H1 (cell line): ENCODE results near the gene CACFD1. TPM values are rescaled to one million over a fixed set of nuclear protein-coding genes. Genes with fewer than 3 reads are reported as not detected.

Experiments
- CTCF ChIA-PET: fragments of 300-600 bp; sonication (Branson Sonifier 250); formaldehyde crosslinking; loops from one replicate; lab custom pipeline; 2021; ENCODE audit not compliant: partially characterized antibody; lab: Charles Lee
- POLR2A ChIA-PET: fragments of 300-600 bp; sonication (Branson Sonifier 250); formaldehyde crosslinking; loops from one replicate; lab custom pipeline; 2021; ENCODE audit warnings: inconsistent platforms; ENCODE audit not compliant: partially characterized antibody; lab: Charles Lee
- DNase-seq, 2 experiments: peaks; one replicate each; pipeline versions ENCODE4 v3.0.0 to v3.0.0-alpha.2; 2010 to 2022; ENCODE audit warnings: low spot score in 2 of 2, low read depth in 1 of 2, mixed read lengths in 1 of 2
- FAIRE-seq: peaks from 2 replicates; lab custom pipeline; 2011; peaks lifted over from hg19 to GRCh38; lab: Jason Lieb, UNC
- H2AFZ ChIP-seq: 2 replicates; pipeline ENCODE4 v1.8.1; 2012; ENCODE audit warnings: low read length, inconsistent platforms
- H2AK5ac ChIP-seq: 2 replicates; pipeline ENCODE4 v1.6.1; 2013; ENCODE audit warnings: low read depth, low read length
- H2BK120ac ChIP-seq: replicated peaks from 2 replicates; pipeline ENCODE3; 2013; ENCODE audit warnings: low read depth, low read length, inconsistent platforms
- H2BK12ac ChIP-seq: 2 replicates; pipeline ENCODE4 v1.6.1; 2013; ENCODE audit warnings: low read depth, low read length
- H2BK15ac ChIP-seq: 2 replicates; pipeline ENCODE4 v1.6.1; 2013; ENCODE audit warnings: low read length
- H2BK20ac ChIP-seq: 2 replicates; pipeline ENCODE4 v1.6.1; 2013; ENCODE audit warnings: low read length
- H2BK5ac ChIP-seq: 2 replicates; pipeline ENCODE4 v1.6.1; 2013; ENCODE audit warnings: low read depth, low read length
- H3K14ac ChIP-seq: 2 replicates; pipeline ENCODE4 v1.6.1; 2013; ENCODE audit warnings: inconsistent platforms; ENCODE audit not compliant: insufficient read length
- H3K18ac ChIP-seq: 2 replicates; pipeline ENCODE4 v1.6.1; 2013; ENCODE audit warnings: low read length; ENCODE audit errors: extremely low read depth
- H3K23ac ChIP-seq: 2 replicates; pipeline ENCODE4 v1.6.1; 2013; ENCODE audit warnings: inconsistent platforms; ENCODE audit not compliant: insufficient read length
- H3K23me2 ChIP-seq: 2 replicates; pipeline ENCODE4 v1.6.1; 2013; ENCODE audit warnings: low read depth, low read length
- H3K27ac ChIP-seq: 2 replicates; pipeline ENCODE4 v1.6.1; 2011; ENCODE audit warnings: low read depth, low read length, inconsistent platforms
- H3K27me3 ChIP-seq, 4 experiments: replicated peaks in 1 of 4; 1 replicate in 1 of 4; 2 replicates in 3 of 4; pipeline versions ENCODE4 v1.6.1 to v1.8.1; 2011 to 2013; ENCODE audit warnings: low read length in 3 of 4, mild to moderate bottlenecking in 3 of 4, inconsistent platforms in 2 of 4, mixed read lengths in 2 of 4, moderate library complexity in 1 of 4; ENCODE audit not compliant: control insufficient read depth in 3 of 4, insufficient read depth in 3 of 4; ENCODE audit errors: extremely low read depth in 1 of 4
- H3K36me3 ChIP-seq, 4 experiments: 2 replicates each; pipeline versions ENCODE4 v1.6.1 to v1.8.1; 2011 to 2013; ENCODE audit warnings: mild to moderate bottlenecking in 4 of 4, low read length in 3 of 4, moderate library complexity in 2 of 4, control low read depth in 1 of 4, inconsistent platforms in 1 of 4; ENCODE audit not compliant: insufficient read depth in 4 of 4, control insufficient read depth in 2 of 4
- H3K4ac ChIP-seq: replicated peaks from 2 replicates; pipeline ENCODE3; 2013; ENCODE audit warnings: low read length, low read depth, mixed read lengths, inconsistent platforms; ENCODE audit not compliant: insufficient read length
- H3K4me1 ChIP-seq, 4 experiments: replicated peaks in 1 of 4; 1 replicate in 1 of 4; 2 replicates in 3 of 4; pipeline versions ENCODE4 v1.6.1 to v1.8.1; 2011 to 2013; ENCODE audit warnings: low read length in 3 of 4, inconsistent platforms in 2 of 4, mixed read lengths in 1 of 4; ENCODE audit not compliant: insufficient read depth in 4 of 4, control insufficient read depth in 3 of 4
- H3K4me2 ChIP-seq, 2 experiments: 2 replicates each; pipeline versions ENCODE4 v1.6.1 to v1.8.1; 2011 to 2013; ENCODE audit warnings: low read depth in 2 of 2, low read length in 2 of 2, control low read depth in 1 of 2, inconsistent platforms in 1 of 2, mild to moderate bottlenecking in 1 of 2; ENCODE audit not compliant: insufficient read depth in 1 of 2
- H3K4me3 ChIP-seq, 4 experiments: fragments of 200-600, 300-600 bp in 1 of 4; sonication (generic), shearing (Covaris generic), sonication (Bioruptor Twin) in 1 of 4; 2 replicates each; pipeline versions ENCODE4 v1.5.1 to v1.8.1; 2011 to 2016; ENCODE audit warnings: low read length in 4 of 4, low read depth in 3 of 4, control low read depth in 2 of 4, inconsistent platforms in 2 of 4, mild to moderate bottlenecking in 2 of 4, mixed read lengths in 1 of 4, moderate library complexity in 1 of 4; ENCODE audit not compliant: insufficient read depth in 2 of 4; ENCODE audit errors: extremely low read depth in 1 of 4
- H3K56ac ChIP-seq: replicated peaks from 2 replicates; pipeline ENCODE3; 2013; ENCODE audit warnings: low read depth, mild to moderate bottlenecking, mixed read lengths, low read length, inconsistent platforms; ENCODE audit not compliant: insufficient read length
- H3K79me1 ChIP-seq: 2 replicates; pipeline ENCODE4 v1.6.1; 2013; ENCODE audit warnings: low read depth, low read length, control low read depth
- H3K79me2 ChIP-seq, 2 experiments: 2 replicates each; pipeline versions ENCODE4 v1.6.1 to v1.8.1; 2012 to 2013; ENCODE audit warnings: low read length in 2 of 2, mild to moderate bottlenecking in 2 of 2, inconsistent platforms in 1 of 2; ENCODE audit not compliant: insufficient read depth in 2 of 2, control insufficient read depth in 1 of 2
- H3K9ac ChIP-seq, 4 experiments: replicated peaks in 1 of 4; 1 replicate in 1 of 4; 2 replicates in 3 of 4; pipeline versions ENCODE4 v1.6.1 to v1.8.1; 2011 to 2013; ENCODE audit warnings: low read depth in 3 of 4, low read length in 3 of 4, control low read depth in 2 of 4, mild to moderate bottlenecking in 2 of 4, moderate library complexity in 2 of 4, inconsistent platforms in 1 of 4; ENCODE audit errors: extremely low read depth in 1 of 4
- H3K9me3 ChIP-seq, 2 experiments: 2 replicates each; pipeline versions ENCODE4 v1.6.1 to v1.8.1; 2012 to 2013; ENCODE audit warnings: mild to moderate bottlenecking in 2 of 2, moderate library complexity in 2 of 2, control low read depth in 1 of 2, inconsistent platforms in 1 of 2, low read depth in 1 of 2, low read length in 1 of 2, mixed read lengths in 1 of 2; ENCODE audit not compliant: insufficient read depth in 2 of 2
- H4K20me1 ChIP-seq, 2 experiments: replicated peaks in 1 of 2; 2 replicates each; pipeline versions ENCODE3 to v1.8.1; 2011 to 2013; ENCODE audit warnings: inconsistent platforms in 2 of 2, low read length in 2 of 2, mild to moderate bottlenecking in 1 of 2; ENCODE audit not compliant: insufficient read depth in 2 of 2, control insufficient read depth in 1 of 2
- H4K5ac ChIP-seq: 2 replicates; pipeline ENCODE4 v1.6.1; 2013; ENCODE audit warnings: low read length, low read depth, mixed read lengths, inconsistent platforms; ENCODE audit not compliant: insufficient read length
- H4K8ac ChIP-seq: 2 replicates; pipeline ENCODE4 v1.8.0; 2013; ENCODE audit warnings: mild to moderate bottlenecking, moderate library complexity, low read length, inconsistent platforms; ENCODE audit not compliant: insufficient read depth; ENCODE audit errors: extremely low read depth
- H4K91ac ChIP-seq: replicated peaks from 2 replicates; pipeline ENCODE3; 2013; ENCODE audit warnings: low read length, mixed read lengths, inconsistent platforms; ENCODE audit not compliant: insufficient read length
- BCL11A ChIP-seq, 2 experiments: IDR thresholded peaks; one replicate each; pipeline ENCODE4 v1.6.1; 2011; ENCODE audit warnings: low read depth in 2 of 2, low read length in 2 of 2, mild to moderate bottlenecking in 2 of 2
- EP300 ChIP-seq, 2 experiments: IDR thresholded peaks; 1 replicate in 1 of 2; 2 replicates in 1 of 2; pipeline ENCODE4 v1.6.1; 2011 to 2012; ENCODE audit warnings: low read depth in 2 of 2, low read length in 2 of 2, mild to moderate bottlenecking in 2 of 2, borderline replicate concordance in 1 of 2, inconsistent platforms in 1 of 2, moderate library complexity in 1 of 2
- HDAC2 ChIP-seq, 2 experiments: fragments of 300-600 bp in 1 of 2; sonication (generic) in 1 of 2; IDR thresholded peaks; 2 replicates each; pipeline ENCODE4 v1.6.1; 2011 to 2012; ENCODE audit warnings: low read depth in 2 of 2, low read length in 2 of 2, mild to moderate bottlenecking in 2 of 2, moderate library complexity in 2 of 2, borderline replicate concordance in 1 of 2, inconsistent platforms in 1 of 2
- JUND ChIP-seq: IDR thresholded peaks from 2 replicates; pipeline ENCODE4 v1.6.1; 2011; ENCODE audit warnings: mild to moderate bottlenecking, improper control_type of control experiment, low read length
- KDM4A ChIP-seq: IDR thresholded peaks from one replicate; pipeline ENCODE4 v1.7.1; 2012; ENCODE audit warnings: low read depth, mild to moderate bottlenecking, moderate library complexity, low read length, inconsistent platforms; ENCODE audit not compliant: severe bottlenecking
- NANOG ChIP-seq: IDR thresholded peaks from 2 replicates; pipeline ENCODE4 v1.6.1; 2011; ENCODE audit warnings: low read length, low read depth, mild to moderate bottlenecking, inconsistent platforms; ENCODE audit not compliant: insufficient read depth, poor library complexity, severe bottlenecking
- RAD21 ChIP-seq, 2 experiments: IDR thresholded peaks in 1 of 2; conservative IDR thresholded peaks in 1 of 2; 2 replicates each; pipeline ENCODE4 v1.6.1; 2011; ENCODE audit warnings: low read depth in 2 of 2, low read length in 2 of 2, improper control_type of control experiment in 1 of 2, inconsistent platforms in 1 of 2, mild to moderate bottlenecking in 1 of 2, moderate library complexity in 1 of 2
- RFX5 ChIP-seq: IDR thresholded peaks from 2 replicates; pipeline ENCODE4 v1.6.1; 2011; ENCODE audit warnings: low read depth, low read length, improper control_type of control experiment, borderline replicate concordance
- SIRT6 ChIP-seq: IDR thresholded peaks from one replicate; pipeline ENCODE4 v1.7.1; 2012; ENCODE audit warnings: low read length, inconsistent platforms
- SRF ChIP-seq: IDR thresholded peaks from 2 replicates; pipeline ENCODE4 v1.6.1; 2011; ENCODE audit warnings: mild to moderate bottlenecking, low read depth, low read length, moderate library complexity
- ZNF274 ChIP-seq: IDR thresholded peaks from 2 replicates; pipeline ENCODE4 v1.7.0; 2012; ENCODE audit warnings: low read length, borderline replicate concordance; ENCODE audit errors: extremely low read depth
- WGBS, 2 experiments: shearing (Covaris generic) in 1 of 2; methylation state at CpG; one replicate each; pipeline versions ENCODE4 v1.1.6 to v1.1.7; 2013 to 2015; ENCODE audit warnings: low lambda C conversion rate in 2 of 2, mixed read lengths in 2 of 2, inconsistent platforms in 1 of 2, low coverage in 1 of 2, missing lambda C conversion rate in 1 of 2; ENCODE audit not compliant: insufficient replicate concordance in 2 of 2, insufficient coverage in 1 of 2, insufficient read length in 1 of 2; ENCODE audit errors: extremely low coverage in 1 of 2, missing lambda C conversion rate in 1 of 2; 5-methylcytosine and 5-hydroxymethylcytosine counted together
- polyA plus RNA-seq, 7 experiments: library from polyadenylated mRNA; depleted of rRNA in 3 of 7; stranded (reverse) in 5 of 7; unstranded in 2 of 7; fragments of >200 nt in 5 of 7; fragments of 200-250 nt in 2 of 7; gene quantifications; 1 replicate in 5 of 7; 2 replicates in 1 of 7; 4 replicates in 1 of 7; pipeline versions ENCODE4 v1.2.1 to v1.2.3, GENCODE V29; 2011 to 2013; ENCODE audit warnings: missing spikeins in 2 of 7, mixed read lengths in 2 of 7
- total RNA-seq: library from RNA; stranded (reverse); fragmentation: NEBNext Ultra II Directional; extraction: Animal tissue kit (Norgen Biotek cat#: 25700); gene quantifications from 2 replicates; pipeline ENCODE4 v1.2.1, GENCODE V29; 2021

The CACFD1 gene
- total and polyA plus RNA-seq, 2 of the 8 experiments (the other 6 are each of a cell fraction or from before 2014, with no cell fraction given): 13.4 to 15.5 TPM

DNA sequence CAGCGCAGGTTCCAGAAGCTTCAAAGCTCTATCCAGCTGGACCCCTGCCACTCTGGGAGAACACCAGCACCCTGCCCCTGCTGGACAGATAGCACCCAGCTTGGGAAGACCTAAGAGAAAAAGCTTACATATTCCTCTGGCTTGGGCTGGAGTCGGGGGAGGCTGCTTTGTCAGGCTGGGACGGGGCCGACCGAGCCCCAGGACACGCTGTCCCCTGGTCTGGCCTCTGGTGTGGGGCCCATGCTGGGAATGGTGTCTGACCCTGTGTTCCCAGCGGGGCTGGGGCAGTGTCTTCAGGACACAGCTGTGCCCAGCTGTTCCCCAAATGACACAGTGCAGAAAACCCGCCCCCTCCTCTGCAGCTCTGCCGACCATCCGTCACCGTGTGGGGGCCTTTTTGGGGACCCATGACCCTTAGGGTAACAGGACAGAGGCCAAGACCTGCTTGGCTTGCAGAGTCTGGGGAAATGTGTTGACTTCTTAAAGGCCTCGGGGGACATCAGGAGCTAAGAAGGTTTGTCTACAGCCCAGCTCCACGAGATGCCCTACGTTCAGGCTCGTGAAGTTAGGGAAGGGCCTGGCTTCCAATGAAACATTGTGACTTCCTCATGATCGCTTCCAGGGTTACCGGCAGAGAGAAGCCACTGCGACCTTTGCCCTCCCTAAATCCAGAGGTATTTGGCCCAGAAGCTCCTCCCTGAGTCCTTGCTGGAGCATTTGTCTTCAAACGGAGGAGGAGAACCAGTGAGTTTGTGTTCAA is 39.5 kb downstream of the CACFD1 start:
- Histone ChIP-seq H2BK20ac (no peak overlapping the region), H2BK5ac (no peak overlapping the region), H2AFZ (no peak overlapping the region), H3K4me1 (no peaks in the 10 kb centered on the region), H3K4me2 (no peak overlapping the region), H3K27me3 (peaks cover 0 to 2% (median 0%) of the 10 kb centered on the region in 4 experiments; a peak in 1 of 7 replicates), H2BK15ac (no peak overlapping the region), H3K9me3 (peaks cover 2 to 13% of the 10 kb centered on the region in 2 experiments; a peak in 2 of 4 replicates), H3K18ac (no peak overlapping the region), H3K4ac (no peak overlapping the region), H3K36me3 (peaks cover 0 to 3% (median 0%) of the 10 kb centered on the region in 4 experiments; a peak in 1 of 8 replicates), H3K56ac (no peak overlapping the region), H3K23ac (no peak overlapping the region), H4K91ac (no peak overlapping the region), H3K79me2 (no peaks in the 10 kb centered on the region; a peak in 1 of 4 replicates), H3K23me2 (peaks cover 11% of the 10 kb centered on the region), H3K27ac (no peak overlapping the region), H2AK5ac (no peak overlapping the region), H2BK120ac (no peak overlapping the region), H4K8ac (no peak overlapping the region), H2BK12ac (no peak overlapping the region), H3K4me3 (no peak overlapping the region), H4K5ac (no peak overlapping the region), H3K9ac (no peak overlapping the region), H4K20me1 (peaks cover 0 to 12% of the 10 kb centered on the region in 2 experiments), H3K79me1 (peaks cover 2% of the 10 kb centered on the region; the same call in 1 of the 2 replicates), H3K14ac (no peak overlapping the region)
- WGBS, 2 experiments: 91% methylated on average over 18 of the region's 19 CpGs; no CpG with 5 or more reads in 1 of the 2 experiments
- ChIA-PET POLR2A (no interaction called here), CTCF (interaction anchor here (0.7 to 1.7 kb wide), 10 partner anchors 8 to 314 kb away, joined by 3 to 8 read pairs (median 3); no protein-coding TSS in a partner anchor)
- FAIRE-seq: no peak
- no peak for DNase-seq
- TF ChIP-seq HDAC2 (IDR thresholded peaks at IDR 0.05; ENCODE audit: borderline replicate concordance in 1 of 2, low read depth in 2 of 2, low read length in 2 of 2) (no peak), EP300 (IDR thresholded peaks at IDR 0.05; ENCODE audit: borderline replicate concordance in 1 of 2, low read depth in 2 of 2, low read length in 2 of 2) (no peak), BCL11A (IDR thresholded peaks at IDR 0.05; ENCODE audit: low read depth in 2 of 2, low read length in 2 of 2) (no peak), KDM4A (no peak), RAD21 (IDR thresholded peaks at IDR 0.05 in 1 of 2, conservative IDR thresholded peaks at IDR 0.05 in 1 of 2; ENCODE audit: low read depth in 2 of 2, low read length in 2 of 2) (no peak), ZNF274 (no peak), RFX5 (no peak), SIRT6 (no peak), SRF (no peak), JUND (no peak), NANOG (no peak)
